Spleen (tissue), 7 donors: ENCODE data around the gene TIMM21.

Source experiments
- POLR2A ChIP-seq, 3 donors: fragments of 450-650 bp; IDR thresholded peaks; one replicate each; pipeline ENCODE4 v1.5.1; 2017; ENCODE audit warnings: antibody characterized with exemption in 3 of 3, mild to moderate bottlenecking in 1 of 3
- POLR2AphosphoS5 ChIP-seq, 3 donors: sonication (generic); formaldehyde crosslinking; IDR thresholded peaks; one replicate each; pipeline ENCODE4 v1.5.1; 2017; ENCODE audit warnings: antibody characterized with exemption in 3 of 3
- TF ChIP-seq, protein P1 (sequence below), 11 experiments: fragments of 200-600 bp in 7 of 11; fragments of 450-650 bp in 4 of 11; sonication (generic) in 4 of 11; IDR thresholded peaks in 8 of 11; conservative IDR thresholded peaks in 3 of 11; 1 replicate in 7 of 11; 2 replicates in 4 of 11; pipeline versions ENCODE4 v1.4.0 to v1.8.0; 2016 to 2021; ENCODE audit warnings: antibody characterized with exemption in 11 of 11, inconsistent platforms in 4 of 11, mild to moderate bottlenecking in 1 of 11
- donor health status: DM: no; HTN: no; CAD: no; lungs with moderate emphysema.
- donor health status: DM: no; HTN: no; CAD: no.
- donor health status: DM: no; HTN: no; CAD: no.

DNA sequence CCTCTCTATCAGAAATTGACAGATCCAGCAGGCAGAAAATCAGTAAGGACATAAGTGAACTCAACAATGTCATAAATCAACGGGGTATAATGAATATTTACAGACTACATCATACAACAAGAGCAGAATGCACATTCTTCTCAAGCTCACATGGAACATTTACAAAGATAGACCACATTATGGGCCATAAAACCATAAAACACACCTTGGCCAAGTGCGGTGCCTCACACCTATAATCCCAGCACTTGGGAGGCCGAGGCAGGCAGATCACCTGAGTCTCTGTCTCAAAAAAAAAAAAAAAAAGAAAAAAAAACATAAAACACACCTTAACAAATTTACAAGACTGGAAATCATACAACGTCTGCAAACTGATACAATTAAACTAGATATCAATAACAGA is 37.3 kb upstream of the TIMM21 start:
- TF ChIP-seq, protein P1, sequence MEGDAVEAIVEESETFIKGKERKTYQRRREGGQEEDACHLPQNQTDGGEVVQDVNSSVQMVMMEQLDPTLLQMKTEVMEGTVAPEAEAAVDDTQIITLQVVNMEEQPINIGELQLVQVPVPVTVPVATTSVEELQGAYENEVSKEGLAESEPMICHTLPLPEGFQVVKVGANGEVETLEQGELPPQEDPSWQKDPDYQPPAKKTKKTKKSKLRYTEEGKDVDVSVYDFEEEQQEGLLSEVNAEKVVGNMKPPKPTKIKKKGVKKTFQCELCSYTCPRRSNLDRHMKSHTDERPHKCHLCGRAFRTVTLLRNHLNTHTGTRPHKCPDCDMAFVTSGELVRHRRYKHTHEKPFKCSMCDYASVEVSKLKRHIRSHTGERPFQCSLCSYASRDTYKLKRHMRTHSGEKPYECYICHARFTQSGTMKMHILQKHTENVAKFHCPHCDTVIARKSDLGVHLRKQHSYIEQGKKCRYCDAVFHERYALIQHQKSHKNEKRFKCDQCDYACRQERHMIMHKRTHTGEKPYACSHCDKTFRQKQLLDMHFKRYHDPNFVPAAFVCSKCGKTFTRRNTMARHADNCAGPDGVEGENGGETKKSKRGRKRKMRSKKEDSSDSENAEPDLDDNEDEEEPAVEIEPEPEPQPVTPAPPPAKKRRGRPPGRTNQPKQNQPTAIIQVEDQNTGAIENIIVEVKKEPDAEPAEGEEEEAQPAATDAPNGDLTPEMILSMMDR (IDR thresholded peaks at IDR 0.05 in 8 of 11, conservative IDR thresholded peaks at IDR 0.05 in 3 of 11): no peak
- no peak for TF ChIP-seq POLR2A (IDR thresholded peaks at IDR 0.05)
- no peak for TF ChIP-seq POLR2AphosphoS5 (IDR thresholded peaks at IDR 0.05)
